ENCODE data around the gene C2orf42.
"Not testable (repeated sequence)": the region's sequence is repeated elsewhere in the genome, so short reads cannot be mapped to it uniquely, and the experiment has no call there.

The C2orf42 gene

DNA sequence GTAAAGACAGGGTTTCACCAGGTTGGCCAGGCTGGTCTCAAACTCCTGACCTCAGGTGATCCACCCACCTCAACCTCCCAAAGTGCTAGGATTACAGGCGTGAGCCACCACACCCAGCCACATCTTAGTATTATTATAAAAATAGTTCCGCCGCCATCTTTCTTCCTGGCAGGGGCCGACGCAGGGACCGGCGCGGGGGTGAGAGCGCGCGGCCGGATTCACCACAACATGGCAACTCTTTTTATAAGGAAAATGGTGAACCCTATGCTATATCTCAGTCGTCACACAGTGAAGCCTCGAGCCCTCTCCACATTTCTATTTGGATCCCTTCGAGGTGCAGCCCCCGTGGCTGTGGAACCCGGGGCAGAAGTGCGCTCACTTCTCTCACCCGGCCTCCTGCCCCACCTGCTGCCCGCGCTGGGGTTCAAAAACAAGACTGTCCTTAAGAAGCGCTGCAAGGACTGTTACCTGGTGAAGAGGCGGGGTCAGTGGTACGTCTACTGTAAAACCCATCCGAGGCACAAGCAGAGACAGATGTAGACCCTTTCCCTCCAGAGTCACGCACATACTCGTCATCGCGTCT lies 88.4 kb downstream of the C2orf42 start:
- not testable (repeated sequence) for DNase-seq

DNA sequence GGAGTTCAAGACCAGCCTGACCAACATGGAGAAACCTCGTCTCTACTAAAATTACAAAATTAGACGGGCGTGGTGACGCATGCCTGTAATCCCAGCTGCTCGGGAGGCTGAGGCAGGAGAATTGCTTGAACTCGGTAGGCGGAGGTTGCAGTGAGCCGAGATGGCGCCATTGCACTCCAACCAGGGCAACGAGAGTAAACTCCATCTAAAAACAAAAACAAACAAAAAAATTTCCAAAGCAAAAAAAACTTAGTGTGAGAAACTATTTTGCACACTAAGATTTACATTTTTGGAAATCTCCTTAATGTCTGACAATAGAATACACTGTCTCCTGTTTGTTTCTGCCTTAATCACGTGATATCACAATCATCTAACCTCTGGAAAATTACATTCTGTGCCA lies 89.1 kb downstream of the C2orf42 start:
- DNase-seq = not testable (repeated sequence)

DNA sequence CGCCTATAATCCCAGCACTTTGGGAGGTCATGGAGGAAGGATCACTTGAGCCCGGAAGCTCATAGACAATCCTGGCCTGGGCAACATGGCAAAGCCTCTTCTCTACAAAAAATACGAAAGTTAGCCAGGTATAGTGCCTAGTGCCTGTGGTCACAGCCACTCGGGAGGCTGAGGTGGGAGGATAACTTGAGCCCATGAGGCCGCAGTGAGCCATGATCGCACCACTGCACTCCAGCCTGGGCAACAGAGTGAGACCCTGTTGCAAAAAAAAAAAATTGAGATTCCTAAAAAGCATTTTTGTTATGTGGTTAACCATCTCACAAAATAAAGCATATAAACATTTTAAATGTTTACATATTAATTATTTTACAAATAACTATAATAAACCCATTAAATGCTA lies 89.6 kb downstream of the C2orf42 start:
- no peak for DNase-seq
